ENCODE measurements around the gene ASGR1.
"Not testable (repeated sequence)": the region's sequence is repeated elsewhere in the genome, so short reads cannot be mapped to it uniquely, and the experiment has no call there.

ASGR1 gene

GRCh38 chr17:7146115-7146514, 33.1 kb downstream of the ASGR1 start:
- no peak for DNase-seq

DNA sequence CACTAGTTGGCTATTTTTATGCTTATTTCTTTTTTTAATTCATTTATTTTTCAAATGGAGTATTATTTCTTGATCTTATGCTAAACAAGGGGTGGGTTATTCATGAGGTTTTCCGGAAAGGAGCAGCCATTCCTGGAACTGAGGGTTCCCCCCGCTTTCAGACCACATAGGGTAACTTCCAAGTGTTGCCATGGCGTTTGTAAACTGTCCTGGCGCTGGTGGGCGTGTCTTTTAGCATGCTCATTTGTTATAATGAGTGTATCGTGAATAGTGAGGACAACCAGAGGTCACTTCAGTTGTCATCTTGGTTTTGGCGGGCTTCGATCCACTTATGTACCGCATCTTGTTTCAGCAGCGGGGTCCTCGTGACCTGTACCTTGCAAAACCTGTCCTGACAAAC, 35.0 kb downstream of the ASGR1 start:
- DNase-seq = no peak

- no peak for DNase-seq
Observed at GRCh38 chr17:7141824-7142223, 37.3 kb downstream of the ASGR1 start.

DNA sequence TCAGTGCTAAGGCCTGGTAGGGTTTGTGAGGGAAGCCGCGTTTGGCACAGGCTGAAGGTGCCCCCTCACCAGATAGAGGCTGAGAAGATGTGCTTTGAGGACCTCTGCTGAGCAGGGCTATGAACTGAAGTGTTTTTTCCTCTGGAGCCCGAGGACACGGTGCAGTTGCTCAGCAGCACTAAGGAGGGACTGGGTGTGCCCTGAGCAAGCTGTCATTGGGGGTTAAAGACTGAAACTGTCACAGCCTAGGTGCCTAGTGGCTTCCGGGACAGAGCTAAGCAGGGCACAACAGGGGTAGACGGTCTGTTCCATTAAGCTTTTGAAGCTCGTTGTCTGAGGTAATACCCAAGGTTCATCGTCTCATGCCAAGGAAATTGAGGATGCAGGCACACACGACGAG, 39.8 kb downstream of the ASGR1 start:
- no peak for DNase-seq

DNA sequence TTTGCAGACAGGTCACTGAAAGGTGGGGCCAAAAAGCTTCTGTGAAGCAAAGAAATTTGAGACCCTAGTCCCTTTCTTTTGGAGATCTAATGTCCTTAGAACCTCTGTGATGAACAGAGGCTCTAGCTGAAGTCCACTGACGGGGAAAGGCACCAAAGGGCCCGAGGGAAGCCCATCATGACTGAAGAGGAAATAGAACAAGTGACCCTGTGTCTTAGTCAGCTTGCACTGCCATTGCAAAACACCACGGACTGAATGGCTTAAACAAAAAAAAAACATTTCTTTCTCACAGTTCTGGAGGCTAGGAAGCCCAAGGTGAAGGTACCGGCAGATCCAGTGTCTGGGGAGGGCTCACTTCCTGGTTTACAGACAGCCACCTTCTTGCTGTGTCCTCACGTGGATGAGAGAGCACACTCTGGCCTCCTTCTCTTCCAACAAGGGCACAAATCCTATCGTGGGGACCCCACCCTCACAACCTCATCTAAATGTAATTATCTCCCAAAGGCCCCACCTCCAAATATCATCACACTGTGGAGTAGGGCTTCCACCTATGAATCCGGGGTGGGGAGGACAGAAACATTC, 40.3 kb downstream of the ASGR1 start:
- DNase-seq = no peak

DNA sequence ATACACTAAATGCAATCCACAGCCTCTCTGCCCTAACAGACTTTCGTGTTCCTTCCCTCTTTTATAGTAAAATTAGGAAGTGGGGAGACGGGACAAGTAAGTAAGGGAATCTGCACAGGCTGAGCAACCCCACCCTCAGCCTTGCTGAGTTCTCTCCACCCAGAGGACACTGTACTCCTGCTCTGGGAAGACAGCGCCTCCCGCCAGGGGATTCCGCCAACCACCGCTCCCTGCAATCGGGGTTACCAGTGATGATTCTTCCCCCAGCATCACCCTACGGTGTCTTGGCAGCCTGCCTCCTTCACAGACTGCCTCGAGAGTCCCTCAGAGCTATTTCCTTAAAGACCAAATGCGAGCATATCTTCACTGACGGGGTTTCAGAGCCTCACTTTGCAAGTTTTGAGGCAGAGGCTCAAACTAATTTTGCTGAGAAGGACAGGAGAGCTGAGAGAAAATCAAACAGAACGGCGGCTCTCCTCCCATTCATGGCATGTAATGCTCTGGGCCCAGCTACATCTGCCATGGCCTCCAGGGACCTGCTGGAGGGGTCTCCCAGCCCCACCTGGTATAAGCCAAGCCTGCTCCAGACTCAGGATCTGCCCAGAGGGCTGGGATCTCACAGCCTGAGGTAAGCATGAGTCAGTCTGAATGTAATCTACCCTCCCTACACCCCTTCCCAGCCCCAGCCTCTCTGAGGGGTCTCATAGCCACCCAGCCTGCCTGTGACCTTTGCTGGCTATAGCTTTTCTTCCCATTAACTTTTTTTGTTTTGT, 41.8 kb downstream of the ASGR1 start:
- no peak for DNase-seq

- peak; percentile 88 for DNase-seq
Observed at GRCh38 chr17:7136266-7136877, 42.8 kb downstream of the ASGR1 start.

- DNase-seq = no peak
Observed at GRCh38 chr17:7133916-7134315, 45.3 kb downstream of the ASGR1 start.

GRCh38 chr17:7133424-7133823, 45.7 kb downstream of the ASGR1 start:
- DNase-seq = peak; percentile 45

DNA sequence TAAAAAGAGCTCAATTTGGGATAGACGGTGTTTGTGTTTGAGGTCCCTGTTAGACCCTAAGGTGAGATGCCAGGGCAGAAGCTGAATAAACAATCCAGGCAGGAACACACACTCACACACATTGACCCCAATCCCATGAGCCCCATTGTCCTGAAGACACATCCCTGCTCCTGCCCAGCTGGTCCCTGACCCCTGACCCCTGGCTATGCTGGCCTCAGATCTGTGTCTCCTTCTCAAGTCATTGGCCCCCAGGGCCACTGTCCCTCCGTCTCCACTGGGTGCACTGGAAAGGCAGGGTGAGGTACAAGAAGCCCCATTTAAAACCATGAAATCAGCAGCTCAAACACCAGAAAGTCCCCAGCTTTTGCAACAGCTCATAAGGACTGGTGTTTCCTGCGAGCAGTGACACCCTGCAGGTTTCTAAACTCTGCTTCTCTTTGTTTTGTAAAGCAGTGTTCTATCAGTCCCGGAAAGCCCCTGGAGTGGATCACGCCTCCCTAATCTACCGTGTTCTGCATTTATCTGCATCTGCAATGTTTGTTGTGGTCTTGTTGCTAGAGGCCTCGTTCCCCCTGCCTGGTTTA, 46.6 kb downstream of the ASGR1 start:
- peak; percentile 58 for DNase-seq

DNA sequence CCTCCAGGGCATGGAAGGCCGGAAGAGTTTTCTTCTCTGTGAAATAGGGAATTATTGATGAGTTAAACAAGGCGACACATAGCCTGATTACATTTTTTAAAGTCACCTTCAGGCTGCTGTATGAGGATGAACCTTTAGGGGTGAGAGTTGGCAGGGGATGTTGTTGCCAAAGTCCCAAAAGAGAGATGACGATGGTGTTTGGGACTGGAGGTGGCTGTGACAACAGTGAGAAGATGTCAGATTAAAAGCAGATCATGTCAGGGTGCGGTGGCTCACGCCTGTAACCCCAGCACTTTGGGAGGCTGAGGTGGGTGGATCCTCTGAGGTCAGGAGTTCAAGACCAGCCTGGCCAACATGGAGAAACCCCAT, 47.8 kb downstream of the ASGR1 start:
- no peak for DNase-seq

- DNase-seq = no peak
Observed at GRCh38 chr17:7130621-7131422, 48.3 kb downstream of the ASGR1 start.

DNA sequence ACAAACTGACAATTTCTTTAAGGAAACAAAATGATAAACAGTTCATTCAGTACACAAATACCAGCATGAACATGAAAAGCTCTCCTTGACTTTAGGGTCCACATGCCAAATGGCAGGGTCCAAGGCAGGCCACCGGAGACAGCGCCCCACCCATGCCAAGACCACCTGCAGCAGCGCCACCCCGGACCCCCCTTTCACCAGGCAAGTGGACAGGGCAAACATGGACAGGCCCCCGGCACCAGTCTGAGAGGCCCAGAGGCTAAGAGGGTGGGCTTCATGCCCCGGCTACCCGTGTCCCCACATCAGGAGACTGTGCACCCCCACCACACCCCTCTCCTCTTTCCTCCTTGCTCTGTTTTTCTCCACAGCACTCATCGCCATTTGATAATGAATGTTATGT, 49.9 kb downstream of the ASGR1 start:
- no peak for DNase-seq

DNA sequence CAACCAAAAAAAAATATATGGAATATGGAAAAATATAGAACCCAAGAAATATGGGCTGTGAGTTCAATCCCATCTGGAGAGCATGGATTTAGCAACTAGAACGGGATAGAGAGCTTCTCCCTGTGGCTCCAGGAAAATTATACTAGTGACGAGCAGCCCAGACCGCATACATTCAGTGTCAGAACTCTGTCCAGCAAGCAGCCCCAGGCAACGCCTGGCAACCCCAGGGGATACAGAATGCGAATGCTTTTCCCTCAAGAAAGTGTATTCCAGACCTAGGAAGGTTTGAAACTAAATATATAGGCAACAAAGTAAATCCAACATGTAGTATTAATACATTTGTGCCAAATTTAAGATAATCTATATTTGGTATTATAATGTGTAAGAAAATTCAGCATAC, 51.0 kb downstream of the ASGR1 start:
- DNase-seq = no peak

GRCh38 chr17:7127501-7127900, 51.7 kb downstream of the ASGR1 start:
- not testable (repeated sequence) for DNase-seq

- not testable (repeated sequence) for DNase-seq
Observed at GRCh38 chr17:7126386-7126785, 52.8 kb downstream of the ASGR1 start.

DNA sequence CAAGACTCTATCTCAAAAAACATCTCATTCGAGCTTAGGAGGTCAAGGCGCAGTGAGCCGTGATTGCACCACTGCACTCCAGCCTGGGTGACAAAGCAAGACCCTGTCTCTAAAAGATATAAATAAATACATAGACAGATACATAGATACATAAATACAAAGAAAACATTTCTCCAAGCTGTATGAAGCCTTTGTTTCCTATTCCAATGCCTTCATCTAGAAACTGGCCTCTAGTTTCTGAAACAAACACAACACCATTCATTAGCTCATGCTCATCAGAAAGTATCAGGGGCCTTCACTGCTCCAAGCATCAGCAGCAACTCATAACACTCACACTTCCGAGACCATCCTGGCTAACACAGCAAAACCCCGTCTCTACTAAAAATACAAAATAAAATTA, 54.2 kb downstream of the ASGR1 start:
- no peak for DNase-seq

GRCh38 chr17:7123844-7124243, 55.3 kb downstream of the ASGR1 start:
- no peak for DNase-seq

Measured in CD4-positive, alpha-beta T cell treated with Interleukin-6 for 4 hours (primary cell).